CD4-positive, alpha-beta memory T cell (primary cell): Measurements from ENCODE around the gene MORC1. TPM values are rescaled to one million over a fixed set of nuclear protein-coding genes. Genes with fewer than 3 reads are reported as not detected.
A peak's percentile ranks its signal among the peaks of the same experiment; 100 is the strongest.

Experiments
- CTCF ChIA-PET: fragments of 350-600 bp; sonication (Branson Sonifier 250); formaldehyde crosslinking; loops from one replicate; lab custom pipeline; 2021; ENCODE audit warnings: inconsistent platforms; ENCODE audit not compliant: partially characterized antibody; lab: Charles Lee
- POLR2A ChIA-PET: fragments of 350-600 bp; sonication (Branson Sonifier 250); formaldehyde crosslinking; loops from one replicate; lab custom pipeline; 2021; ENCODE audit not compliant: partially characterized antibody; lab: Charles Lee
- DNase-seq, 5 donors: peaks; one replicate each; pipeline versions ENCODE4 v3.0.0 to v3.0.0-alpha.2; 2020 to 2022; ENCODE audit warnings: mixed read lengths in 1 of 5
- H3K27ac ChIP-seq: one replicate; pipeline ENCODE4 v1.7.0; 2013; ENCODE audit warnings: low read depth, low read length
- H3K27me3 ChIP-seq: 2 replicates; pipeline ENCODE4 v1.7.0; 2013; ENCODE audit warnings: mild to moderate bottlenecking, low read length, moderate library complexity; ENCODE audit not compliant: insufficient read depth
- H3K36me3 ChIP-seq: 2 replicates; pipeline ENCODE4 v1.7.0; 2013; ENCODE audit warnings: mild to moderate bottlenecking, low read length, moderate library complexity; ENCODE audit not compliant: insufficient read depth
- H3K4me1 ChIP-seq: 2 replicates; pipeline ENCODE4 v1.7.0; 2013; ENCODE audit warnings: mild to moderate bottlenecking, low read length, moderate library complexity; ENCODE audit not compliant: insufficient read depth
- H3K4me3 ChIP-seq, 2 donors: one replicate each; pipeline ENCODE4 v1.7.0; 2013; ENCODE audit warnings: low read length in 2 of 2, mild to moderate bottlenecking in 1 of 2
- H3K9me3 ChIP-seq, 2 donors: one replicate each; pipeline ENCODE4 v1.7.0; 2013; ENCODE audit warnings: low read length in 2 of 2, control low read depth in 1 of 2; ENCODE audit not compliant: control insufficient read depth in 1 of 2
- H3K27ac Mint-ChIP-seq, 7 donors: one replicate each; pipeline ENCODE4 v1.8.0; 2020 to 2021; ENCODE audit warnings: mixed read lengths in 7 of 7, mild to moderate bottlenecking in 6 of 7, inconsistent platforms in 3 of 7, moderate library complexity in 3 of 7
- H3K27me3 Mint-ChIP-seq, 2 donors: one replicate each; pipeline ENCODE4 v1.8.0; 2020 to 2021; ENCODE audit warnings: mixed read lengths in 2 of 2
- H3K36me3 Mint-ChIP-seq, 2 donors: one replicate each; pipeline ENCODE4 v1.8.0; 2020 to 2021; ENCODE audit warnings: mixed read lengths in 2 of 2, inconsistent platforms in 1 of 2, mild to moderate bottlenecking in 1 of 2
- H3K4me1 Mint-ChIP-seq, 4 donors: one replicate each; pipeline ENCODE4 v1.8.0; 2020 to 2021; ENCODE audit warnings: mixed read lengths in 4 of 4, mild to moderate bottlenecking in 1 of 4
- H3K4me3 Mint-ChIP-seq, 8 donors: one replicate each; pipeline ENCODE4 v1.8.0; 2020 to 2021; ENCODE audit warnings: mixed read lengths in 8 of 8, mild to moderate bottlenecking in 7 of 8, moderate library complexity in 6 of 8, inconsistent platforms in 3 of 8
- H3K9me3 Mint-ChIP-seq, 8 donors: one replicate each; pipeline ENCODE4 v1.8.0; 2020 to 2021; ENCODE audit warnings: mixed read lengths in 8 of 8, mild to moderate bottlenecking in 5 of 8, inconsistent platforms in 3 of 8, moderate library complexity in 1 of 8
- intact Hi-C: fragments of 100-400 bp; cut with micrococcal nuclease; formaldehyde crosslinking; loops from one replicate; pipeline ENCODE4 v1.15.1; 2023
- polyA plus RNA-seq, 2 donors: library from polyadenylated mRNA; unstranded; fragments of 300-500 nt; fragmentation: Illumina TruSeq; gene quantifications; one replicate each; pipeline ENCODE4 v1.2.3, GENCODE V29; 2021
- total RNA-seq, 2 experiments: library from RNA; stranded (reverse); gene quantifications; one replicate each; pipeline ENCODE4 v1.2.3, GENCODE V29; 2021

The MORC1 gene
- total and polyA plus RNA-seq, 4 experiments from 2014 or later, result not detected

- no peak for DNase-seq
- no peaks in the 10 kb centered on the region for H3K27me3 ChIP-seq
- H3K4me3 Mint-ChIP-seq, result no peak overlapping the region
- peaks cover 0 to 2% (median 0%) of the 10 kb centered on the region in 8 donors for H3K9me3 Mint-ChIP-seq
- intact Hi-C loops, result no loop called here
- H3K4me3 ChIP-seq, result no peak overlapping the region
- no peaks in the 10 kb centered on the region for H3K36me3 Mint-ChIP-seq
- ChIA-PET POLR2A (no interaction called here), CTCF (no interaction called here)
- H3K9me3 ChIP-seq, result no peaks in the 10 kb centered on the region
- peaks cover 0 to 6% (median under 1%) of the 10 kb centered on the region in 4 donors for H3K4me1 Mint-ChIP-seq
- H3K27ac Mint-ChIP-seq, result no peak overlapping the region
- no peaks in the 10 kb centered on the region for H3K4me1 ChIP-seq
- no peaks in the 10 kb centered on the region for H3K36me3 ChIP-seq
- no peak overlapping the region for H3K27ac ChIP-seq
- peaks cover 14 to 16% of the 10 kb centered on the region in 2 donors for H3K27me3 Mint-ChIP-seq
These were observed 58.7 kb downstream of the MORC1 start for GRCh38 chr3:109059264-109059663.

GRCh38 chr3:109057616-109058015 is 60.3 kb downstream of the MORC1 start:
- no peak overlapping the region for H3K27ac ChIP-seq
- Mint-ChIP-seq H3K4me3 (no peak overlapping the region), H3K27me3 (peaks cover 14 to 16% of the 10 kb centered on the region in 2 donors), H3K36me3 (no peaks in the 10 kb centered on the region), H3K9me3 (peaks cover 0 to 4% (median 0%) of the 10 kb centered on the region in 8 donors), H3K4me1 (peaks cover 0 to 6% (median under 1%) of the 10 kb centered on the region in 4 donors), H3K27ac (no peak overlapping the region)
- H3K9me3 ChIP-seq, result no peaks in the 10 kb centered on the region
- no peaks in the 10 kb centered on the region for H3K36me3 ChIP-seq
- ChIA-PET POLR2A (no interaction called here), CTCF (no interaction called here)
- no peak for DNase-seq
- intact Hi-C loops, result no loop called here
- no peaks in the 10 kb centered on the region for H3K4me1 ChIP-seq
- H3K4me3 ChIP-seq, result no peak overlapping the region
- H3K27me3 ChIP-seq, result no peaks in the 10 kb centered on the region

GRCh38 chr3:109057056-109057455 is 60.9 kb downstream of the MORC1 start:
- H3K36me3 ChIP-seq, result no peaks in the 10 kb centered on the region
- Mint-ChIP-seq H3K36me3 (no peaks in the 10 kb centered on the region), H3K4me1 (peaks cover 0 to 6% (median under 1%) of the 10 kb centered on the region in 4 donors), H3K4me3 (no peak overlapping the region), H3K9me3 (peaks cover 0 to 4% (median 0%) of the 10 kb centered on the region in 8 donors), H3K27ac (no peak overlapping the region), H3K27me3 (peaks cover 15 to 16% of the 10 kb centered on the region in 2 donors)
- CTCF ChIA-PET, result interaction anchor here (1.4 kb wide), 1 partner anchor 33 kb away, joined by 4 read pairs; no protein-coding TSS in a partner anchor
- H3K27me3 ChIP-seq, result no peaks in the 10 kb centered on the region
- no peak overlapping the region for H3K4me3 ChIP-seq
- H3K4me1 ChIP-seq, result no peaks in the 10 kb centered on the region
- intact Hi-C loops, result no loop called here
- POLR2A ChIA-PET, result no interaction called here
- no peaks in the 10 kb centered on the region for H3K9me3 ChIP-seq
- DNase-seq, result no peak
- no peak overlapping the region for H3K27ac ChIP-seq

- Mint-ChIP-seq H3K27me3 (peaks cover 2 to 6% of the 10 kb centered on the region in 2 donors), H3K36me3 (no peaks in the 10 kb centered on the region), H3K4me1 (no peaks in the 10 kb centered on the region), H3K27ac (peak overlapping the region in 1 of 7 donors; percentile 43), H3K4me3 (no peak overlapping the region), H3K9me3 (peaks cover 0 to 3% (median 0%) of the 10 kb centered on the region in 8 donors)
- ChIA-PET POLR2A (no interaction called here), CTCF (no interaction called here)
- Histone ChIP-seq H3K27ac (no peak overlapping the region), H3K4me3 (no peak overlapping the region), H3K36me3 (no peaks in the 10 kb centered on the region), H3K27me3 (no peaks in the 10 kb centered on the region), H3K9me3 (no peaks in the 10 kb centered on the region), H3K4me1 (no peaks in the 10 kb centered on the region)
- intact Hi-C loops, result no loop called here
- DNase-seq, result peak in 4 of 5 donors; percentile 7 to 18 (median 12)
These were observed 67.3 kb downstream of the MORC1 start for GRCh38 chr3:109050591-109051167.

- CTCF ChIA-PET, result interaction anchor here (2.3 kb wide), 1 partner anchor 24 kb away, joined by 5 read pairs; no protein-coding TSS in a partner anchor
- H3K36me3 Mint-ChIP-seq, result no peaks in the 10 kb centered on the region
- no peak overlapping the region for H3K4me3 Mint-ChIP-seq
These were observed 70.6 kb downstream of the MORC1 start for GRCh38 chr3:109047366-109047765.

GRCh38 chr3:109045271-109046040 is 72.5 kb downstream of the MORC1 start:
- POLR2A ChIA-PET, result no interaction called here
- intact Hi-C loops, result no loop called here
- no peak overlapping the region for H3K27ac Mint-ChIP-seq

More at GRCh38 chr3:109047366-109047765, 70.6 kb downstream of the MORC1 start:
- peaks cover 0 to 3% of the 10 kb centered on the region in 2 donors for H3K27me3 Mint-ChIP-seq
- H3K27ac ChIP-seq, result no peak overlapping the region
- POLR2A ChIA-PET, result no interaction called here
- H3K4me3 ChIP-seq, result no peak overlapping the region
- H3K9me3 Mint-ChIP-seq, result no peaks in the 10 kb centered on the region
- no peaks in the 10 kb centered on the region for H3K27me3 ChIP-seq
- DNase-seq, result no peak
- H3K9me3 ChIP-seq, result no peaks in the 10 kb centered on the region
- no peaks in the 10 kb centered on the region for H3K36me3 ChIP-seq
- intact Hi-C loops, result no loop called here
- no peak overlapping the region for H3K27ac Mint-ChIP-seq
- H3K4me1 ChIP-seq, result no peaks in the 10 kb centered on the region
- H3K4me1 Mint-ChIP-seq, result no peaks in the 10 kb centered on the region

GRCh38 chr3:109035082-109035481 is 82.9 kb downstream of the MORC1 start:
- Histone ChIP-seq H3K27ac (no peak overlapping the region), H3K4me1 (no peaks in the 10 kb centered on the region), H3K4me3 (no peak overlapping the region), H3K9me3 (no peaks in the 10 kb centered on the region), H3K36me3 (no peaks in the 10 kb centered on the region), H3K27me3 (no peaks in the 10 kb centered on the region)
- H3K27ac Mint-ChIP-seq, result no peak overlapping the region
- no peak overlapping the region for H3K4me3 Mint-ChIP-seq
- peaks cover 0 to 8% (median 0%) of the 10 kb centered on the region in 8 donors for H3K9me3 Mint-ChIP-seq
- no peaks in the 10 kb centered on the region for H3K4me1 Mint-ChIP-seq
- CTCF ChIA-PET, result no interaction called here
- POLR2A ChIA-PET, result no interaction called here
- no peaks in the 10 kb centered on the region for H3K36me3 Mint-ChIP-seq
- peaks cover 6 to 14% of the 10 kb centered on the region in 2 donors for H3K27me3 Mint-ChIP-seq
- DNase-seq, result no peak
- intact Hi-C loops, result no loop called here

More at GRCh38 chr3:109045271-109046040, 72.5 kb downstream of the MORC1 start:
- Mint-ChIP-seq H3K4me3 (no peak overlapping the region), H3K36me3 (no peaks in the 10 kb centered on the region), H3K4me1 (no peaks in the 10 kb centered on the region), H3K27me3 (no peaks in the 10 kb centered on the region), H3K9me3 (no peaks in the 10 kb centered on the region)
- no peak for DNase-seq
- Histone ChIP-seq H3K4me3 (no peak overlapping the region), H3K36me3 (no peaks in the 10 kb centered on the region), H3K9me3 (no peaks in the 10 kb centered on the region), H3K4me1 (no peaks in the 10 kb centered on the region), H3K27me3 (no peaks in the 10 kb centered on the region), H3K27ac (no peak overlapping the region)
- CTCF ChIA-PET, result interaction anchor here (1.9 to 2.3 kb wide), 2 partner anchors 22 kb away, joined by 5 to 9 read pairs; no protein-coding TSS in a partner anchor
